Suprapubic skin (tissue), 3 donors: Measurements from ENCODE around the gene FBXW2.

Experiments
- CTCF ChIP-seq, 2 donors: fragments of 200-600 bp in 1 of 2; fragments of 450-650 bp in 1 of 2; sonication (generic) in 1 of 2; IDR thresholded peaks; one replicate each; pipeline ENCODE4 v1.5.1; 2016 to 2019; ENCODE audit warnings: antibody characterized with exemption in 2 of 2, mild to moderate bottlenecking in 1 of 2, moderate library complexity in 1 of 2
- POLR2A ChIP-seq, 2 donors: fragments of 450-650 bp; IDR thresholded peaks; one replicate each; pipeline ENCODE4 v1.6.1; 2017; ENCODE audit warnings: antibody characterized with exemption in 2 of 2, mild to moderate bottlenecking in 2 of 2, moderate library complexity in 2 of 2

- TF ChIP-seq CTCF (IDR thresholded peaks at IDR 0.05) (no peak), POLR2A (IDR thresholded peaks at IDR 0.05) (no peak)
Observed at GRCh38 chr9:120815075-120815474, 21.9 kb upstream of the FBXW2 start.
